GM12875 (cell line): ENCODE data around the gene ZNF48.

Source experiments
- H3K4me3 ChIP-seq: one replicate; pipeline ENCODE4 v1.5.1; 2011; ENCODE audit warnings: low read depth, low read length, control low read depth
- TF ChIP-seq, protein P1 (sequence below): IDR thresholded peaks from 2 replicates; pipeline ENCODE4 v1.5.1; 2011; ENCODE audit warnings: low read depth, mild to moderate bottlenecking, control low read depth, inconsistent platforms, low read length, moderate library complexity, borderline replicate concordance; ENCODE audit not compliant: insufficient read depth

The ZNF48 gene

DNA sequence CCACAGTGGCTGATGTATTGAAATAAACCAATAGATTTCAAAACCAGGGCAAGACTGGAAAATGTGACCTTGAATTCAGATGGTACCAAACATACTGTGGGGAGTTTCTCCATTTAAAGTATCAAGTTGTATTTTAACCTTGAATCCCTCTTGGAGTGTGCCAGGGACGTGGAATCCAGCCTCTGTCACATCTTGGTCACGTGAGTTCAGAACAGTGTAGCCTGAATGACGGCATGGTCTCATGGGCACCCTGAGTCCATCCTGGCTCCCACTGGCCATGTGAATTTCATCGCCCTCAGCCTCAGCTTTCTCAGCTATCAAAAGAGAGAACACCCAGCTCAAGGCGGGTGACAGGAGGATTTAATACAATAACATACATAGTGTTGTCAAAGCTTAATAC, 18.9 kb downstream of the ZNF48 start:
- H3K4me3 ChIP-seq, result no peak overlapping the region
- TF ChIP-seq, protein P1, sequence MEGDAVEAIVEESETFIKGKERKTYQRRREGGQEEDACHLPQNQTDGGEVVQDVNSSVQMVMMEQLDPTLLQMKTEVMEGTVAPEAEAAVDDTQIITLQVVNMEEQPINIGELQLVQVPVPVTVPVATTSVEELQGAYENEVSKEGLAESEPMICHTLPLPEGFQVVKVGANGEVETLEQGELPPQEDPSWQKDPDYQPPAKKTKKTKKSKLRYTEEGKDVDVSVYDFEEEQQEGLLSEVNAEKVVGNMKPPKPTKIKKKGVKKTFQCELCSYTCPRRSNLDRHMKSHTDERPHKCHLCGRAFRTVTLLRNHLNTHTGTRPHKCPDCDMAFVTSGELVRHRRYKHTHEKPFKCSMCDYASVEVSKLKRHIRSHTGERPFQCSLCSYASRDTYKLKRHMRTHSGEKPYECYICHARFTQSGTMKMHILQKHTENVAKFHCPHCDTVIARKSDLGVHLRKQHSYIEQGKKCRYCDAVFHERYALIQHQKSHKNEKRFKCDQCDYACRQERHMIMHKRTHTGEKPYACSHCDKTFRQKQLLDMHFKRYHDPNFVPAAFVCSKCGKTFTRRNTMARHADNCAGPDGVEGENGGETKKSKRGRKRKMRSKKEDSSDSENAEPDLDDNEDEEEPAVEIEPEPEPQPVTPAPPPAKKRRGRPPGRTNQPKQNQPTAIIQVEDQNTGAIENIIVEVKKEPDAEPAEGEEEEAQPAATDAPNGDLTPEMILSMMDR, result no peak

- H3K4me3 ChIP-seq, result no peak overlapping the region
- TF ChIP-seq, protein P1, result no peak
Observed at GRCh38 chr16:30416047-30416603, 20.9 kb downstream of the ZNF48 start.

- no peak overlapping the region for H3K4me3 ChIP-seq
Observed at GRCh38 chr16:30416624-30417528, 21.7 kb downstream of the ZNF48 start.

DNA sequence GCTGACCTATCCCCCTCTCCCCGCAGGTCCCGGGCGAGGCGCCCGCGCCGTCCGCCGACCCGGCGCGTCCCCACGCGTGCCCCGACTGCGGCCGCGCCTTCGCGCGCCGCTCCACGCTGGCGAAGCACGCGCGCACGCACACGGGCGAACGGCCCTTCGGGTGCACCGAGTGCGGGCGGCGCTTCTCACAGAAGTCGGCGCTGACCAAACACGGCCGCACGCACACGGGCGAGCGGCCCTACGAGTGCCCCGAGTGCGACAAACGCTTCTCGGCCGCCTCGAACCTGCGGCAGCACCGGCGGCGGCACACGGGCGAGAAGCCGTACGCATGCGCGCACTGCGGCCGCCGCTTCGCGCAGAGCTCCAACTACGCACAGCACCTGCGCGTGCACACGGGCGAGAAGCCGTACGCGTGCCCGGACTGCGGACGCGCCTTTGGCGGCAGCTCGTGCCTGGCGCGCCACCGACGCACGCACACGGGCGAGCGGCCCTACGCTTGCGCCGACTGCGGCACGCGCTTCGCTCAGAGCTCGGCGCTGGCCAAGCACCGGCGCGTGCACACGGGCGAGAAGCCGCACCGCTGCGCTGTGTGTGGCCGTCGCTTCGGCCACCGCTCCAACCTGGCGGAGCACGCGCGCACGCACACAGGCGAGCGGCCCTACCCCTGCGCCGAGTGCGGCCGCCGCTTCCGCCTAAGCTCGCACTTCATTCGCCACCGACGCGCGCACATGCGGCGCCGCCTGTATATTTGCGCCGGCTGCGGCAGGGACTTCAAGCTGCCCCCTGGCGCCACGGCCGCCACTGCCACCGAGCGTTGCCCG, 22.5 kb downstream of the ZNF48 start:
- TF ChIP-seq, protein P1, result peak; percentile 14; the same call in 1 of the 2 replicates
- H3K4me3 ChIP-seq, result peak overlapping the region; percentile 49

More at GRCh38 chr16:30416624-30417528, 21.7 kb downstream of the ZNF48 start:
- TF ChIP-seq, protein P1, result no peak

- TF ChIP-seq, protein P1, result no peak
- peak overlapping the region; percentile 49 for H3K4me3 ChIP-seq
Observed at GRCh38 chr16:30418350-30419181, 23.3 kb downstream of the ZNF48 start.

DNA sequence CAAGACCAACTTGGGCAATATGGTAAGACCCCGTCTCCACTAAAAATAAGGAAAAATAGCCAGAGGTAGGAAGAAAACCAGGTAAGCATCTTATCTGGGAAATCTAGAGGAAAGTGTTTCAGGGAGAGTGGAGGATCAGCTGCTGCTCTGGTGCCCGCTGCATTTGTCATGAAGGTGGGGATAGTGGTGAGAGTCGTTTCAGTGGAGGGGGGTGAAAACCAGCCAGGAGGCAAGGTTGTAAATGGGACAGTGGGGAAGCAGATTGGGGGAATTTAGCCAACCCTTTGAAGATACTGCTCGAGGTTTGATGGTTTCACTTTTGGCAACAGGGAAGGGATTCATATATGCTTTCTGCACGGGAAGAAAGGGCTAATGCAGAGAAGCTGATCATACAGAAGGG, 25.8 kb downstream of the ZNF48 start:
- H3K4me3 ChIP-seq, result no peak overlapping the region
- TF ChIP-seq, protein P1, result no peak
